ENCODE measurements around the gene GCNT4.
"Not testable (repeated sequence)": the region's sequence is repeated elsewhere in the genome, so short reads cannot be mapped to it uniquely, and the experiment has no call there.

Gene GCNT4

GRCh38 chr5:75089137-75089536, 36.8 kb upstream of the GCNT4 start:
- no peak overlapping the region for H3K27ac ChIP-seq (replicated peaks; ENCODE audit: low read length)
- no peak overlapping the region for H4K8ac ChIP-seq (ENCODE audit: low read depth, low read length)
- no peak overlapping the region for H2BK15ac ChIP-seq (ENCODE audit: low read length)
- H3K9ac ChIP-seq (ENCODE audit: low read depth, low read length, poor library complexity), result no peak overlapping the region
- WGBS, 2 donors (ENCODE audit: extremely low coverage in 2 of 2, insufficient read length in 2 of 2, insufficient replicate concordance in 1 of 2), result no CpG with 5 or more reads among the region's 1 CpG
- H3K27me3 ChIP-seq (ENCODE audit: control insufficient read depth in 3 of 3, insufficient read depth in 3 of 3, low read depth in 1 of 3, low read length in 3 of 3), result no peaks in the 10 kb centered on the region
- H3K79me1 ChIP-seq (ENCODE audit: low read depth, low read length), result no peaks in the 10 kb centered on the region
- no peak overlapping the region for H3K14ac ChIP-seq (ENCODE audit: low read length)
- H2BK120ac ChIP-seq (ENCODE audit: low read depth, low read length), result no peak overlapping the region
- no peak overlapping the region for H4K91ac ChIP-seq (ENCODE audit: low read depth, low read length, poor library complexity)
- H3K4me2 ChIP-seq (ENCODE audit: insufficient read depth, low read length, poor library complexity, severe bottlenecking), result no peak overlapping the region
- no peak for DNase-seq (ENCODE audit: low spot score)
- no peak overlapping the region for H2AFZ ChIP-seq (ENCODE audit: low read length)
- H3K4me1 ChIP-seq (ENCODE audit: control insufficient read depth in 2 of 2, insufficient read depth in 1 of 2, low read depth in 1 of 2, low read length in 2 of 2), result no peaks in the 10 kb centered on the region
- no peak overlapping the region for H3K4me3 ChIP-seq (ENCODE audit: low read length in 2 of 2)
- no peak overlapping the region for H3K18ac ChIP-seq (ENCODE audit: low read length)
- no peaks in the 10 kb centered on the region for H3K36me3 ChIP-seq (replicated peaks in 1 of 2; ENCODE audit: control insufficient read depth in 2 of 2, insufficient read depth in 2 of 2, low read length in 2 of 2)
- peaks cover 0 to 3% of the 10 kb centered on the region in 2 donors for H3K9me3 ChIP-seq (replicated peaks in 1 of 2; ENCODE audit: control insufficient read depth in 2 of 2, insufficient read depth in 1 of 2, low read depth in 1 of 2, low read length in 2 of 2)
- H2BK5ac ChIP-seq (ENCODE audit: low read length), result no peak overlapping the region
- no peak overlapping the region for H3K4ac ChIP-seq (ENCODE audit: low read length)
- H2AK5ac ChIP-seq (ENCODE audit: low read depth, low read length), result no peak overlapping the region
- H2BK12ac ChIP-seq (ENCODE audit: low read length), result no peak overlapping the region
- no peak overlapping the region for H3K23ac ChIP-seq (ENCODE audit: low read depth, low read length, poor library complexity)

- H2BK5ac ChIP-seq (ENCODE audit: low read length), result no peak overlapping the region
- H3K4ac ChIP-seq (ENCODE audit: low read length), result no peak overlapping the region
- no peak overlapping the region for H3K18ac ChIP-seq (ENCODE audit: low read length)
- no peak overlapping the region for H4K91ac ChIP-seq (ENCODE audit: low read depth, low read length, poor library complexity)
- H2BK120ac ChIP-seq (ENCODE audit: low read depth, low read length), result no peak overlapping the region
- H3K14ac ChIP-seq (ENCODE audit: low read length), result no peak overlapping the region
- H3K4me3 ChIP-seq (ENCODE audit: low read length in 2 of 2), result no peak overlapping the region
- WGBS, 2 donors (ENCODE audit: extremely low coverage in 2 of 2, insufficient read length in 2 of 2, insufficient replicate concordance in 1 of 2), result no CpG with 5 or more reads among the region's 3 CpGs
- no peak overlapping the region for H2BK12ac ChIP-seq (ENCODE audit: low read length)
- no peak overlapping the region for H2AK5ac ChIP-seq (ENCODE audit: low read depth, low read length)
- no peak overlapping the region for H3K4me2 ChIP-seq (ENCODE audit: insufficient read depth, low read length, poor library complexity, severe bottlenecking)
- no peak overlapping the region for H3K23ac ChIP-seq (ENCODE audit: low read depth, low read length, poor library complexity)
- no peak overlapping the region for H4K8ac ChIP-seq (ENCODE audit: low read depth, low read length)
- H3K27ac ChIP-seq (replicated peaks; ENCODE audit: low read length), result no peak overlapping the region
- no peaks in the 10 kb centered on the region for H3K36me3 ChIP-seq (replicated peaks in 1 of 2; ENCODE audit: control insufficient read depth in 2 of 2, insufficient read depth in 2 of 2, low read length in 2 of 2)
- H3K27me3 ChIP-seq (ENCODE audit: control insufficient read depth in 3 of 3, insufficient read depth in 3 of 3, low read depth in 1 of 3, low read length in 3 of 3), result no peaks in the 10 kb centered on the region
- no peak overlapping the region for H2BK15ac ChIP-seq (ENCODE audit: low read length)
- H3K79me1 ChIP-seq (ENCODE audit: low read depth, low read length), result no peaks in the 10 kb centered on the region
- peaks cover 0 to 3% of the 10 kb centered on the region in 2 donors for H3K9me3 ChIP-seq (replicated peaks in 1 of 2; ENCODE audit: control insufficient read depth in 2 of 2, insufficient read depth in 1 of 2, low read depth in 1 of 2, low read length in 2 of 2)
- no peak overlapping the region for H3K9ac ChIP-seq (ENCODE audit: low read depth, low read length, poor library complexity)
- DNase-seq (ENCODE audit: low spot score), result no peak
- no peaks in the 10 kb centered on the region for H3K4me1 ChIP-seq (ENCODE audit: control insufficient read depth in 2 of 2, insufficient read depth in 1 of 2, low read depth in 1 of 2, low read length in 2 of 2)
- H2AFZ ChIP-seq (ENCODE audit: low read length), result no peak overlapping the region
Observed at GRCh38 chr5:75088648-75089047, 36.3 kb upstream of the GCNT4 start.

- Histone ChIP-seq H3K36me3 (replicated peaks in 1 of 2; ENCODE audit: control insufficient read depth in 2 of 2, insufficient read depth in 2 of 2, low read length in 2 of 2) (no peaks in the 10 kb centered on the region), H3K9me3 (replicated peaks in 1 of 2; ENCODE audit: control insufficient read depth in 2 of 2, insufficient read depth in 1 of 2, low read depth in 1 of 2, low read length in 2 of 2) (no peaks in the 10 kb centered on the region), H4K8ac (ENCODE audit: low read depth, low read length) (no peak overlapping the region), H3K4ac (ENCODE audit: low read length) (no peak overlapping the region), H3K27ac (replicated peaks; ENCODE audit: low read length) (no peak overlapping the region), H2BK120ac (ENCODE audit: low read depth, low read length) (no peak overlapping the region), H3K23ac (ENCODE audit: low read depth, low read length, poor library complexity) (no peak overlapping the region), H3K27me3 (ENCODE audit: control insufficient read depth in 3 of 3, insufficient read depth in 3 of 3, low read depth in 1 of 3, low read length in 3 of 3) (no peaks in the 10 kb centered on the region), H2BK12ac (ENCODE audit: low read length) (no peak overlapping the region), H2AK5ac (ENCODE audit: low read depth, low read length) (no peak overlapping the region), H3K4me2 (ENCODE audit: insufficient read depth, low read length, poor library complexity, severe bottlenecking) (no peak overlapping the region), H2BK15ac (ENCODE audit: low read length) (no peak overlapping the region), H4K91ac (ENCODE audit: low read depth, low read length, poor library complexity) (no peak overlapping the region), H3K14ac (ENCODE audit: low read length) (no peak overlapping the region), H2AFZ (ENCODE audit: low read length) (no peak overlapping the region), H3K9ac (ENCODE audit: low read depth, low read length, poor library complexity) (no peak overlapping the region), H3K4me1 (ENCODE audit: control insufficient read depth in 2 of 2, insufficient read depth in 1 of 2, low read depth in 1 of 2, low read length in 2 of 2) (no peaks in the 10 kb centered on the region), H2BK5ac (ENCODE audit: low read length) (no peak overlapping the region), H3K4me3 (ENCODE audit: low read length in 2 of 2) (no peak overlapping the region), H3K18ac (ENCODE audit: low read length) (no peak overlapping the region), H3K79me1 (ENCODE audit: low read depth, low read length) (no peaks in the 10 kb centered on the region)
- DNase-seq (ENCODE audit: low spot score), result no peak
- WGBS, 2 donors (ENCODE audit: extremely low coverage in 2 of 2, insufficient read length in 2 of 2, insufficient replicate concordance in 1 of 2), result no CpG with 5 or more reads among the region's 2 CpGs
Observed at GRCh38 chr5:75081510-75081909, 29.2 kb upstream of the GCNT4 start.

- not testable (repeated sequence) for H2BK15ac ChIP-seq (ENCODE audit: low read length); H3K4me1 ChIP-seq (ENCODE audit: control insufficient read depth in 2 of 2, insufficient read depth in 1 of 2, low read depth in 1 of 2, low read length in 2 of 2); H3K9me3 ChIP-seq (replicated peaks in 1 of 2; ENCODE audit: control insufficient read depth in 2 of 2, insufficient read depth in 1 of 2, low read depth in 1 of 2, low read length in 2 of 2); H3K9ac ChIP-seq (ENCODE audit: low read depth, low read length, poor library complexity); H4K91ac ChIP-seq (ENCODE audit: low read depth, low read length, poor library complexity); H2BK12ac ChIP-seq (ENCODE audit: low read length); H3K27ac ChIP-seq (replicated peaks; ENCODE audit: low read length); H2AK5ac ChIP-seq (ENCODE audit: low read depth, low read length); H2BK5ac ChIP-seq (ENCODE audit: low read length); H3K4ac ChIP-seq (ENCODE audit: low read length); H4K8ac ChIP-seq (ENCODE audit: low read depth, low read length); H3K27me3 ChIP-seq (ENCODE audit: control insufficient read depth in 3 of 3, insufficient read depth in 3 of 3, low read depth in 1 of 3, low read length in 3 of 3); H2AFZ ChIP-seq (ENCODE audit: low read length); DNase-seq (ENCODE audit: low spot score); H3K14ac ChIP-seq (ENCODE audit: low read length); H3K36me3 ChIP-seq (replicated peaks in 1 of 2; ENCODE audit: control insufficient read depth in 2 of 2, insufficient read depth in 2 of 2, low read length in 2 of 2); H3K79me1 ChIP-seq (ENCODE audit: low read depth, low read length); H2BK120ac ChIP-seq (ENCODE audit: low read depth, low read length); H3K4me2 ChIP-seq (ENCODE audit: insufficient read depth, low read length, poor library complexity, severe bottlenecking); H3K4me3 ChIP-seq (ENCODE audit: low read length in 2 of 2); H3K23ac ChIP-seq (ENCODE audit: low read depth, low read length, poor library complexity); H3K18ac ChIP-seq (ENCODE audit: low read length)
- no CpG with 5 or more reads among the region's 3 CpGs for WGBS, 2 donors (ENCODE audit: extremely low coverage in 2 of 2, insufficient read length in 2 of 2, insufficient replicate concordance in 1 of 2)
Observed at GRCh38 chr5:75079346-75079745, 27.0 kb upstream of the GCNT4 start.
